Coronary artery (tissue), 2 donors: ENCODE results near the gene TNK1.

Experiments used
- DNase-seq: peaks from one replicate; pipeline ENCODE4 v3.0.0-alpha.2; 2017; ENCODE audit warnings: low spot score
- H3K27ac ChIP-seq, 2 donors: fragments of 200-600 bp; sonication (generic); one replicate each; pipeline ENCODE4 v1.5.1; 2016 to 2019
- H3K4me3 ChIP-seq: fragments of 200-600 bp; sonication (generic); 2 replicates; pipeline ENCODE4 v1.5.1; 2016; ENCODE audit warnings: mild to moderate bottlenecking, moderate library complexity
- CTCF ChIP-seq: fragments of 200-600 bp; sonication (generic); IDR thresholded peaks from one replicate; pipeline ENCODE4 v1.5.1; 2019; ENCODE audit warnings: antibody characterized with exemption

TNK1 gene

GRCh38 chr17:7437950-7438614, 57.2 kb downstream of the TNK1 start:
- peak overlapping the region; percentile 74 for H3K4me3 ChIP-seq
- H3K27ac ChIP-seq, result peak overlapping the region in 1 of 2 donors; percentile 86
- no peak for TF ChIP-seq CTCF
- DNase-seq, result no peak

- no peak for TF ChIP-seq CTCF
- no peak overlapping the region for H3K27ac ChIP-seq
- H3K4me3 ChIP-seq, result peak overlapping the region; percentile 74
- no peak for DNase-seq
Measured at GRCh38 chr17:7438656-7439460, 58.0 kb downstream of the TNK1 start.
